KBM-7 (cell line): ENCODE data around the gene SMIM12.

Source experiments
- DNase-seq: peaks from one replicate; pipeline ENCODE4 v3.0.0-alpha.2; 2015
- in situ Hi-C: fragments of 300-500 bp; cut with MboI; formaldehyde crosslinking; loops from 2 replicates; pipeline ENCODE4 v1.14.3; 2020; ENCODE audit warnings: low sequenced_read_pairs, low pct_unique_long_range_greater_than_20kb, mixed read lengths

SMIM12 gene

GRCh38 chr1:34859446-34860200 lies at the start of gene SMIM12:
TSS of gene SMIM12 (minus strand) at chr1:34859749. CDS start at chr1:34855977, 3,772 bp downstream.
- peak; percentile 94 for DNase-seq
- in situ Hi-C loops, result no loop called here

DNA sequence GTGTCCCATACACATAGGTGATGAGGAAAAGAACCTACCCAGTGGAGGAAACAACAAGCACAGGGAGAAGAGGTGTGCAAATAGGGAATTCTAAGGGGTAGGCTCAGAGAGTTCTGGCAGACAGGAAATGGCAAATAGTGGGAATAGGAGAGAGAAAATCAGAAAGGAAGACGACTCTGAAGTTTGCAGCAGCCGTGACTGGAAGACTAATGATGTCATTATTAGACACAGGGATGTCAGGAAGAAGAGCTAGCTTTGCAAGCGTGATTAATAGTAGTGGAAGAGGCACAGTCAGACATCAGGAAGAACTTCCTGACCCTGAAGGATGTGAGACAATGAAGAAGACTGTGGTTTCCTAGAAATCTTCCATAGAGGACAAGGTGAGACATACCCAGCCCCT lies 48.8 kb upstream of the SMIM12 start:
- DNase-seq, result no peak
- in situ Hi-C loops, result no loop called here

DNA sequence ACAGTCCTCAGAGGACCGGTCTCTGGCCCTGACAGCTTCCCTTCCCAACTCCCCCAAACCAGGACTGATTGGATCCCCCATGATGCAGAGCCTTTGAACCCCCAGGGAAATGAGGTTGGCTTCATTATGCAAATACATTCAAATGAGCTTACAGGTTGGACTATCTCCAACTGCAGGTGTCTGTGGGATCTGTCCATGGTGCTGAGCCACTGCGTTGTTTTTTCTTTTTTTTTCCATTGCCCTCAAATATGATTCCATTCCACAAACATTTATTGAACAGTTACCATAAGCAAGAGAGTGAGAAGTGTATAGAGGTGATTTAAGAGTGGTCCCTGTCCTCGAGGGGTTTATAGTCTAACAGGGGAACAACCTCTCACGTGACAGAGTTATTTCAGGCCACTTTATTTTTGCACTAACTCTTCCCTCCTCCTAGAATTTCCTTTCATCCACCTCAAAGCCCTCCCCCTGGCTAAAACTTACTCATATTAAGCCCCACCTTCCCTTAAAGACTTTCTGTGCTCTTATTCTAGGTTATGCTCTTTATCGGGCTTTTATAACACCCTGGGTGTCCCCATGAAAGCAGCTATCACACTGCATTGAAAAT lies 48.0 kb upstream of the SMIM12 start:
- in situ Hi-C loops, result no loop called here
- peak; percentile 17 for DNase-seq

- in situ Hi-C loops, result no loop called here
- DNase-seq, result no peak
Measured at GRCh38 chr1:34906756-34907155, 47.2 kb upstream of the SMIM12 start.

DNA sequence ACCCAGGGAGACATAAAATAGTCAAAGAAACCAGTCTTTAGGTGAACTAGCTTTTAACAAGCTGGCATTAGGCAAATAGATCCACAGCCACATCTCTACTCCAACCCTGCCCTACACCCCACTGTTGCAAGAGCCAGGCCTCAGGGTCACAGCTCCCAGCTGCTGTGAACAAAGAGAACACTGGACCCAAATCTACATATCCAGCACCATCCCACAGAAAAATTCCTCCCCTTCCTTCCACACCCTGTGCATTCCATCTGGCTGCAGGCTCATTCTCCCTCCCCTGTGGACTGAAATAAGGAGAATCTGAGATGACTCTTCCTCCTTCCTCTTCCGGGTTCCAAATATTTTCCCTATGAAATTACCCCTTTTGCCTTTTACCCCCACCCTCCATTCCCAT lies 46.7 kb upstream of the SMIM12 start:
- no peak for DNase-seq
- in situ Hi-C loops, result no loop called here

DNA sequence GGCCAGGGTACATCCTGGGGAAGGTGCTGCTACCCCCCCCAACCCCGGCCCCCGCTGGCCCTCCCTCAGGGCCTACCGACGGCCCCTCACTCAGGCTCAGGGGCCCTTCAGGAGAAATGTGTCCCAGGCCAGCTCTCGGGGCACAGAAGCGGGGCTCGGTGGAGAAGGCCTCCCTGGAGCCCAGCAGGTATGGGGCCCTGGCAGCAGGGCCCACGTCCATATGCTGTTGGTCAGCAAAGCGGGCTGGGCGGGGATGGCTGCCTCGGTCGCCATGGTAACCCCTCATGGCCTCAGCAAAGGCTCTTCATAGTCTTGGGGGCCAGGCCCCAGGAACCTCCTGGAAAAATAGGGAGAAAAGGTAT lies 45.5 kb upstream of the SMIM12 start:
- in situ Hi-C loops, result no loop called here
- DNase-seq, result no peak

GRCh38 chr1:34904236-34905097 lies 44.9 kb upstream of the SMIM12 start:
- no peak for DNase-seq
- in situ Hi-C loops, result no loop called here

DNA sequence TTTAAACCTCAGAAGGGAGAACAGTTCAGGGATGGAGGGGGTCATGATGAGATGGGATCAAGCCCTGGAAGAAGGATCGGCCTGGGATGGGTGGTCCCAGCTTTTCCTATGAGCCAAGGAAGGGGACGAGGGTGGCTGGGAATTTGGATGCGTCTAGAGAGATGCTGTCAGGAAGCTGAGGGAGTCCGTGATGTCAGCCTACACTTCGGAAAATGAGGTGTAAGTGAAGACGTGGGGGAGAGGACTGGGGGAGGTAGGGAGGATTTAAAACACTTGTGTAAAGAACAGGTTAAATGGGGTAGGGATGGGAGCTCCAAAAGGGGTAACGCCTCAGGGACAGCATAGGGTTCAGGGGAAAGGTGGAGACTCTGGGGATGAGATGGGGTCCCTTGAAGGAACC lies 42.4 kb upstream of the SMIM12 start:
- in situ Hi-C loops, result no loop called here
- no peak for DNase-seq

DNA sequence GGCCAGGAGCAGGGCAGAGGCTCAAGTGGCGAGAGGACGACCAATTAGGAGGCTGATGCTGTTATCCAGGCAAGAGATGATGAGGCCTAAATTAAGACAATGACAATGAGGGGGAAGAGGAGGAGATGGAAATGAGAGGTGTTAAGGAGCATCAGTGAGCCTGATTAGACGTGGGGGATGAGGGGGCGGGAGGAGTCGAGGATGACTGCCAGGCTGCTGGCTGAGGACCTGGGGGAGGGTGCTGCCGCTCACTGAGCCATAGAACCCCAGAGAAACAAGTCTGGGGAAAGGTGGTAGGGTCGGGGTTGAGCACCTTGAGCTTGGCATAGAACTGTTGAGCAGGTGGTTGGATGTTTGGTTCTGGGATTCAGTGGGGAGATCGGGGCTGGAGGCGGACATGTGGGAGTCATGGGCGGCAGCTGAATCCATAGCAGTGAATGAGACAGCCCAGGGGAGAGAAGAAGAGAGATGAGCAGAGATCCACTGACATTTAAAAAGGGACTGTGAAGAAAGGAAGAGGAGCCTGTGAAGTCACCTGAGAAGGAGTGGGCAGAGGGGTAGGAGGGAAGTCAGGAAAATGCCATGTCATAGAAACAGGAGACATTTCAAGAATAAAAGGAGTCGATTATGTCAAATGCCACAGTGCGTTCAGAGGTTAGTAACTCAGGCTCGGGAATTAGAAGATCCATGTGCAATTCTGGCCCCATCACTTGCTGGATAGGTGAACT lies 41.4 kb upstream of the SMIM12 start:
- no peak for DNase-seq
- in situ Hi-C loops, result no loop called here

DNA sequence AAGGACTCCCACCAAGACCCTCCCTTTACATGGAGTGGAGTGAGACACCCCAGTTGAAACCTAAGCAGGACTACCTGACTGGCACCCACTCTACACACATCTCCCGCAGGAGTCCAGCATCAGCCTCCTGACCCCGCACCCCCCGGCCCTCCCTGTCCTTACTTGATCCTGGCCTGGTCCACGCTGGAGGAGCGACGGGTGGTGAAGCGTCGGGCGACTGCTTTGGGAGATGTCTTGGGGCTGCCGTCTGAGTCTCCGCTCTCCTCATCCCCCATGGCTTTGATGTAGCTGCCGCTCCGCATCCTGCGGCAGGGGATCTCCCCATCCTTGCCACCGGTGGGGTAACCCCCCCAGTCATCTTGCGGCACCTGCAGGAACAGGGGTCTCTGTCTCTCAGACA lies 40.4 kb upstream of the SMIM12 start:
- in situ Hi-C loops, result no loop called here

GRCh38 chr1:34899471-34899870 lies 39.9 kb upstream of the SMIM12 start:
- no peak for DNase-seq
- in situ Hi-C loops, result no loop called here

More for the DNA sequence above, 40.4 kb upstream of the SMIM12 start:
- DNase-seq, result no peak

DNA sequence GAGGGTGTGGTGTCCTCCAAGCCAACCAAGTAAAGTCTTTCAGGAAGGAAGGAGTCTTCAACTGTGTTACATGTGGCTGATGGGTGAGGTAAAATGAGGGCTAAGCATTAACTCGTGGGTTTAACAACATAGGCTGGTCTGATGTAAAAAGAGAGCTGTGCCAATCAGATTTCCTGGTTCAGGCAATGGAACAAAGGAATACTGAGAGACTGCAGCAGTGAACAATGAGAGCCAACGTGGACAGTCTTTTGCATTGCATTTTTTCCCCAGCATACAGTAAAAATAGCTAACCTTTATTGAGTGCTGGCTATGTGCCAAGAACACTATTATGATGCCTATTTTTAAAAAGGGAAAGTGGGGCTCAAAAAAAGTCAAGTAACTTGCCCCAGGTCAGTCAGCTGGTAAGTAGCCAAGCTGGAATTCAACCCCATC lies 38.8 kb upstream of the SMIM12 start:
- DNase-seq, result no peak
- in situ Hi-C loops, result no loop called here

DNA sequence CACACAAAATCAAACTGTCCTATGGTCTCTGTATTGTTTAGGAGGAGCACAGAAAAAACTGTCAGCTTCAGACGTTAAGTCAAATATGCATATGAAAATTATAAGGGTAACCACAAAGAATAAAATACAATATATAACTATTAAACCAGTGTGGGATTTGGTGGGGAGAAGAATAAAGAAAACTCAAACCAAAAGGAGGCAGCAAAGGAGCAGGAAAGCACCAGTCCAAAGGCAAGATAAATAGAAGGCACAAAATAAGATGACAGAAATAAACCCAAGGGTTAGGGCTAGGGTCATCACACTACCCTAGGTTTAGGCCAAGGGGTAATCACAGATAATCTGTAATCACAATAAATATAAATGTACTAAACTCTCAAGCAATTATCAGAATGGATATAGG lies 37.1 kb upstream of the SMIM12 start:
- in situ Hi-C loops, result no loop called here
- DNase-seq, result peak; percentile 8

- no peak for DNase-seq
- in situ Hi-C loops, result no loop called here
Measured at GRCh38 chr1:34889705-34890104, 30.2 kb upstream of the SMIM12 start.

GRCh38 chr1:34887593-34887992 lies 28.0 kb upstream of the SMIM12 start:
- no peak for DNase-seq
- in situ Hi-C loops, result no loop called here

- in situ Hi-C loops, result no loop called here
- no peak for DNase-seq
Measured at GRCh38 chr1:34885405-34886247, 26.1 kb upstream of the SMIM12 start.

GRCh38 chr1:34884961-34885360 lies 25.4 kb upstream of the SMIM12 start:
- DNase-seq, result no peak
- in situ Hi-C loops, result no loop called here

DNA sequence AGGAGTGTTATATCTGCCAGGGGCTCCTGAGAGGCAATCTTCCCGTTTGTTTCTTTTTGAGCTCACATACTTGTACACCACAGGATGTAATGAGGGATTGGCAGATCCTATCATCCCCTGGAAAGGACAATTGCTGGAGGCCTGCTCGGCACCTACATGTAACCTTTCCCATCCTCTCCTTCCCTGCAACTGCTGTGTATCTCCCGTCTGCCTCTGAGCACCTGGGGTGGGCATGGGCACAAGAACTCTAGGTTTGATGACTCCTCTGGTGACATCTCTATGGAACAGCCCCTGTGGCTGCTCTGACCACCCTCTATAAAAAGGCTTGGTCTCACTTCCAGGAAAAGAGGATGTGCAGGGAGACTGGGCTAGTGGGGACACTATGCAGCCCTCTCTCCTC lies 25.0 kb upstream of the SMIM12 start:
- DNase-seq, result no peak
- in situ Hi-C loops, result no loop called here

DNA sequence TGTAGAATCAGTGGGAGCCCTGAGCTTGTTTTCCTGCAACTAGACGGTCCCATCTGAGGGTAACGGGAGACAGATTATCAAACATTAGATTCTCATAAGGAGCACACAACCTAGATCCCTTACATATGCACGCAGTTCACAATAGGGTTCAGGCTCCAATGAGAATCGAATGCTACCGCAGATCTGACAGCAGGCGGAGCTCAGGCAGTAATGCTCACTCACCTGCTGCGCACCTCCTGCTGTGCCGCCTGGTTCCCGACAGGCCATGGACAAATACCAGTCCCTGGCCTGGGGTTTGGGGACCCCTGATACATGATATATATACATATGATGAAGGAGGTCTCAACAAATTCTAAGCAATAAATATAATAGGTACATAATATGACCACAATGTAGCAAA lies 19.7 kb upstream of the SMIM12 start:
- no peak for DNase-seq
- in situ Hi-C loops, result no loop called here
